Transverse colon (tissue), 3 donors: Measurements from ENCODE around the gene PIP5K1B.

Experiments used
- POLR2A ChIP-seq: fragments of 450-650 bp; IDR thresholded peaks from one replicate; pipeline ENCODE4 v1.6.1; 2016; ENCODE audit warnings: antibody characterized with exemption, mild to moderate bottlenecking, moderate library complexity
- TF ChIP-seq, protein P1 (sequence below), 5 experiments: fragments of 200-600 bp in 3 of 5; fragments of 450-650 bp in 2 of 5; sonication (generic) in 3 of 5; IDR thresholded peaks; 1 replicate in 2 of 5; 2 replicates in 3 of 5; pipeline ENCODE4 v1.5.1; 2016 to 2017; ENCODE audit warnings: antibody characterized with exemption in 5 of 5, inconsistent platforms in 3 of 5, mild to moderate bottlenecking in 2 of 5, moderate library complexity in 1 of 5

DNA sequence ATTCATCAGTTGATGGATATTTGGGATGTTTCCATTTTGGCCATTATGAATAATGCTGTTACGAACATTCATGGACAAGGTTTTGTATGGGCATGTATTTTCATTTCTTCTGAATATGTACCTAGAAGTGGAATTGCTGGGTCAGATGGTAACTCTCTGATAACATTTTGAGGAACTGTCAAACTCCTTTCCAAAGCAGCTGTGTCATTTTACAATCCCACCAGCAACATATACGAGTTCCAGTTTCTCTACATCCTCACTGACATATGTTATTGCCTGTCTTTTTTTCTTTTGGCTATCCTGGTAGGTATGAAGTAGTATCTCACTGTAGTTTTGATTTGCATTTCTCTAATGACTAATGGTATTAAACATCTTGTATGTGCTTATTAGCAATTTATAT, 222.1 kb downstream of the PIP5K1B start:
- TF ChIP-seq, protein P1, sequence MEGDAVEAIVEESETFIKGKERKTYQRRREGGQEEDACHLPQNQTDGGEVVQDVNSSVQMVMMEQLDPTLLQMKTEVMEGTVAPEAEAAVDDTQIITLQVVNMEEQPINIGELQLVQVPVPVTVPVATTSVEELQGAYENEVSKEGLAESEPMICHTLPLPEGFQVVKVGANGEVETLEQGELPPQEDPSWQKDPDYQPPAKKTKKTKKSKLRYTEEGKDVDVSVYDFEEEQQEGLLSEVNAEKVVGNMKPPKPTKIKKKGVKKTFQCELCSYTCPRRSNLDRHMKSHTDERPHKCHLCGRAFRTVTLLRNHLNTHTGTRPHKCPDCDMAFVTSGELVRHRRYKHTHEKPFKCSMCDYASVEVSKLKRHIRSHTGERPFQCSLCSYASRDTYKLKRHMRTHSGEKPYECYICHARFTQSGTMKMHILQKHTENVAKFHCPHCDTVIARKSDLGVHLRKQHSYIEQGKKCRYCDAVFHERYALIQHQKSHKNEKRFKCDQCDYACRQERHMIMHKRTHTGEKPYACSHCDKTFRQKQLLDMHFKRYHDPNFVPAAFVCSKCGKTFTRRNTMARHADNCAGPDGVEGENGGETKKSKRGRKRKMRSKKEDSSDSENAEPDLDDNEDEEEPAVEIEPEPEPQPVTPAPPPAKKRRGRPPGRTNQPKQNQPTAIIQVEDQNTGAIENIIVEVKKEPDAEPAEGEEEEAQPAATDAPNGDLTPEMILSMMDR (IDR thresholded peaks at IDR 0.05) = no peak
- TF ChIP-seq POLR2A = no peak
